Heart left ventricle (tissue), 13 donors: ENCODE data around the gene TRIM17.

Experiments used
- CTCF ChIP-seq, 12 donors: fragments of 200-600 bp; sonication (generic) in 4 of 12; IDR thresholded peaks; one replicate each; pipeline versions ENCODE4 v1.5.0 to v1.8.0; 2018 to 2022; ENCODE audit warnings: antibody characterized with exemption in 12 of 12, mild to moderate bottlenecking in 5 of 12
- POLR2A ChIP-seq, 2 donors: fragments of 450-650 bp; IDR thresholded peaks; one replicate each; pipeline ENCODE4 v1.6.1; 2017; ENCODE audit warnings: antibody characterized with exemption in 2 of 2, mild to moderate bottlenecking in 2 of 2, moderate library complexity in 2 of 2
- donor health status: ischemic (EF 13 %, LVEDD 7.1; RV severe dilation, severe dysfunction).
- donor health status: DM: no; HTN: yes; CAD: no.
- donor health status: DM: no; HTN: no; CAD: no.
- donor health status: ischemic (EF 25% LVEDD 6.9; RV normal size, moderate dysfunction).
- donor health status: ischemic (EF 25% LVEDD 5.7; RV mildly dilated, moderate dysfunction).
- donor health status: ischemic (EF 35%, LVEDD 5.7; RV mildly dilated, moderate dysfunction).
- donor health status: nonischemic (EF 11% LVEDD 7.7; RV severe dilation, severe dysfunction).
- donor health status: DM: yes; HTN: yes; CAD: no.
- donor health status: PGD.
- donor health status: ischemic (EF 29% LVEDD 5.4; RV normal size, mild dysfunction).
- donor health status: nonischemic (EF 23%, LVEDD 6.1; RV moderate dilation, normal function).

- TF ChIP-seq CTCF (IDR thresholded peaks at IDR 0.05), result no peak
- TF ChIP-seq POLR2A (IDR thresholded peaks at IDR 0.05), result no peak
Measured at GRCh38 chr1:228367798-228368791, 48.6 kb downstream of the TRIM17 start.
